Measurements from ENCODE around the gene KIAA0232. TPM values are rescaled to one million over a fixed set of nuclear protein-coding genes. Genes with fewer than 3 reads are reported as not detected.

KIAA0232 gene
- total RNA-seq, 1 experiment from 2014 or later, result 5.5 TPM

DNA sequence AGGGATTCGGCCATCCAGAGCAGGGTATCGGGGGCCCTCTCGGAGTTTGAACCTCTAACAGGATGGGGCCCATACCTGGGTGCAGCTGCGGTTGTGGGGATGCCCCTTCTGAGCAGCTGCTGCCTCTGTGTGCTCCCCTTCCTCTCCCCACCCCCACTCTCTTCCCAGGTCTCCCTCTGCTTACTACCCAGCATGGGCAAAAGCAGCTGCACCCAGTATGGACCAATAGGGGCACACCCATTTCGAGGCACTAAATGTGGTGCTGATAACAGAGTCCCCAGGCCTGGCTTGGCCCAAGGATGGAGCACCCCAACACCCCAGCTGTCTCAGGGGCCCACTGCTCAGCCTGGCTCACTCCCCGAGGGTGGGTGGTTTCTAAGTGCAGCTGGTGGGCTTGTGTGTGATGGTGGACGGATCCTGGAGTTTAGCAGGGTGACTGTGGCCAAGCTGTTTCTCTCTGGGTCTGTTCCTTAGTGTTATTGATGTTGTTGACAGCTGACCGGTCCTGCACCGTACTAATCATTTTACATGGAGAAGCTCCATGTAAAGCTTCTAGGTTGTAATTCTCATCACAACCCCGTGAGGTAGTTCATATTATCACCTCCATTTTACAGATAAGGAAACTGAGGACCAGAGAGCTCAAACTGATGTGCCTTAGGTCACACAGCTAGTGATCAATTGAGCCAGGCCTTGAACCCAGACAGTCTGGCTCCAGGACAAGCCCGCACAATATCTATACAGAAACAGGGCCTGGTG lies 13.1 kb upstream of the KIAA0232 start:
- Histone ChIP-seq H3K9me3 (ENCODE audit: low read length) (no peaks in the 10 kb centered on the region), H3F3A (ENCODE audit: low read length, unreplicated experiment) (no peaks in the 10 kb centered on the region), H3K9me2 (replicated peaks; ENCODE audit: low read length) (no peaks in the 10 kb centered on the region), H3K36me3 (ENCODE audit: low read depth, low read length) (no peaks in the 10 kb centered on the region), H3K79me2 (ENCODE audit: low read length) (no peaks in the 10 kb centered on the region), H4K20me1 (ENCODE audit: low read length) (no peaks in the 10 kb centered on the region), H3K4me1 (ENCODE audit: insufficient read depth, low read length) (peaks cover 34% of the 10 kb centered on the region), H3K4me2 (ENCODE audit: low read length) (no peak overlapping the region), H2AFZ (ENCODE audit: low read length) (no peak overlapping the region), H3K9ac (ENCODE audit: low read length) (no peak overlapping the region), H3K27ac (ENCODE audit: low read length) (no peak overlapping the region), H3K4me3 (ENCODE audit: low read length) (no peak overlapping the region), H3K27me3 (ENCODE audit: low read length) (no peaks in the 10 kb centered on the region)
- ChIA-PET POLR2A (ENCODE audit: unreplicated experiment) (interaction anchor here (0.6 kb wide), 1 partner anchor 414 kb away, joined by 4 read pairs; no protein-coding TSS in a partner anchor), CTCF (no interaction called here)
- intact Hi-C loops (cut with micrococcal nuclease), result no loop called here
- DNase-seq, result no peak
- ATAC-seq, result no peak
- no peak for TF ChIP-seq EZH2 (IDR thresholded peaks at IDR 0.05; ENCODE audit: low read length, unreplicated experiment)
- no peak for TF ChIP-seq EZH2phosphoT487 (IDR thresholded peaks at IDR 0.05; ENCODE audit: borderline replicate concordance, low read length)
- TF ChIP-seq, protein P1, sequence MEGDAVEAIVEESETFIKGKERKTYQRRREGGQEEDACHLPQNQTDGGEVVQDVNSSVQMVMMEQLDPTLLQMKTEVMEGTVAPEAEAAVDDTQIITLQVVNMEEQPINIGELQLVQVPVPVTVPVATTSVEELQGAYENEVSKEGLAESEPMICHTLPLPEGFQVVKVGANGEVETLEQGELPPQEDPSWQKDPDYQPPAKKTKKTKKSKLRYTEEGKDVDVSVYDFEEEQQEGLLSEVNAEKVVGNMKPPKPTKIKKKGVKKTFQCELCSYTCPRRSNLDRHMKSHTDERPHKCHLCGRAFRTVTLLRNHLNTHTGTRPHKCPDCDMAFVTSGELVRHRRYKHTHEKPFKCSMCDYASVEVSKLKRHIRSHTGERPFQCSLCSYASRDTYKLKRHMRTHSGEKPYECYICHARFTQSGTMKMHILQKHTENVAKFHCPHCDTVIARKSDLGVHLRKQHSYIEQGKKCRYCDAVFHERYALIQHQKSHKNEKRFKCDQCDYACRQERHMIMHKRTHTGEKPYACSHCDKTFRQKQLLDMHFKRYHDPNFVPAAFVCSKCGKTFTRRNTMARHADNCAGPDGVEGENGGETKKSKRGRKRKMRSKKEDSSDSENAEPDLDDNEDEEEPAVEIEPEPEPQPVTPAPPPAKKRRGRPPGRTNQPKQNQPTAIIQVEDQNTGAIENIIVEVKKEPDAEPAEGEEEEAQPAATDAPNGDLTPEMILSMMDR (conservative IDR thresholded peaks at IDR 0.05; ENCODE audit: low read depth, low read length), result no peak
- BruUV-seq (replicated peaks), result no TSS peak

DNA sequence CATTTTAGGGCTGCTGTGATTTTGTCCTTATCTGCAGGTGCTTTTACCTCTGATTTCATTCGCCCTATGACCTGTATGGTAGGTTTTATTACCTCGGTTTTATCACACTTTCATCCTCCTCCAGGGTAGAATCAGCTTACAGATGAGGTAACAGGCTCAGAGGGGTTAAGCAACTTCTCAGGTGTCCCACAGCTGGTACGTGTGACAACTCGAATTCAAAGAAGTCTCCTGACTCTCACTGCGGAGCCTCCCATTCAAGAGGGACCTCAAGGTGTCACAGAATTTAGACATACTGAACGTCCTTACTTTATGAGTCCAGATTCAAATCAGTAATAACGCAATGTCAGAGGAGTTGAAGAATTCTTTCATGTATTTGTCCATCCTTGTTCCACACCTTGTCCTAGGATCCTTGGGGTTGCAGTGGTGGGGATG lies 12.5 kb upstream of the KIAA0232 start:
- DNase-seq (no peak), ATAC-seq (no peak)
- Histone ChIP-seq H3K9ac (ENCODE audit: low read length) (no peak overlapping the region), H3K27ac (ENCODE audit: low read length) (no peak overlapping the region), H3K79me2 (ENCODE audit: low read length) (no peaks in the 10 kb centered on the region), H3K36me3 (ENCODE audit: low read depth, low read length) (no peaks in the 10 kb centered on the region), H4K20me1 (ENCODE audit: low read length) (no peaks in the 10 kb centered on the region), H3K4me2 (ENCODE audit: low read length) (no peak overlapping the region), H3K27me3 (ENCODE audit: low read length) (no peaks in the 10 kb centered on the region), H3K4me1 (ENCODE audit: insufficient read depth, low read length) (peaks cover 34% of the 10 kb centered on the region), H3K4me3 (ENCODE audit: low read length) (no peak overlapping the region), H3K9me2 (replicated peaks; ENCODE audit: low read length) (no peaks in the 10 kb centered on the region), H3F3A (ENCODE audit: low read length, unreplicated experiment) (no peaks in the 10 kb centered on the region), H2AFZ (ENCODE audit: low read length) (no peak overlapping the region), H3K9me3 (ENCODE audit: low read length) (no peaks in the 10 kb centered on the region)
- ChIA-PET CTCF (no interaction called here), POLR2A (ENCODE audit: unreplicated experiment) (no interaction called here)
- no TSS peak for BruUV-seq (replicated peaks)
- TF ChIP-seq EZH2 (IDR thresholded peaks at IDR 0.05; ENCODE audit: low read length, unreplicated experiment) (no peak), EZH2phosphoT487 (IDR thresholded peaks at IDR 0.05; ENCODE audit: borderline replicate concordance, low read length) (no peak)
- TF ChIP-seq, protein P1 (conservative IDR thresholded peaks at IDR 0.05; ENCODE audit: low read depth, low read length), result no peak
- intact Hi-C loops (cut with micrococcal nuclease), result no loop called here

DNA sequence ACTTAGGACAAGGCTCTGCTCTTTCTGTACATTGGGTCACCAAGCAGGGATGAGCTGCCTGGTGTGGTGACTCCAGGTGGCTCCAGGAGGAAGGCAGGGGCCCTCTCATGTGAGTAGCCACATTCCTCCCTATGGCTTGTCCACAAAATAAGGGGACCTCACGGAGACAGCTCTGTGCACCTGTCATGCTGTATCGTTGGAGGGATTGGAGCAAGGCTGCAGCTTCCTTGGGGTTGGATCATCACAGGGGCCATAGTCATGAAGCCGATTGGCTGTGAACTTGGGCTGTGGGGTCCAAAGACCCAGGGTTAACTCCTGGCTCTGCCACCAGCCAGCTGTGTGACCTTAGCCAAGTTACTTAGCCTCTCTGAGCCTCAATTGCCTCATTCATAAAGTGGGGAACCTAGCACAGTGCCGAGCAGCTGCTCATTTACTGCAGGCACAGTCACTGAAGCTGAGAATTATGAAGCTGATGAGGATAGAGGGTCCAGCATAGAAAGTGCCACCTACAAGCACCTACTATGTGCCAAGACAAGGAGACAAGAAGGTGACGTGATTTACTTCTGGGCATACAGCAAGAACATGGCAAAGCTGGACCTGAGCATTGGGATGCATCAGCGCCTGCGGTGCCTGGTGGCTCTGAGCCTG lies 11.8 kb upstream of the KIAA0232 start:
- Histone ChIP-seq H3F3A (ENCODE audit: low read length, unreplicated experiment) (no peaks in the 10 kb centered on the region), H3K9me2 (replicated peaks; ENCODE audit: low read length) (no peaks in the 10 kb centered on the region), H3K79me2 (ENCODE audit: low read length) (no peaks in the 10 kb centered on the region), H3K27ac (ENCODE audit: low read length) (no peak overlapping the region), H3K9me3 (ENCODE audit: low read length) (no peaks in the 10 kb centered on the region), H3K4me2 (ENCODE audit: low read length) (no peak overlapping the region), H3K27me3 (ENCODE audit: low read length) (no peaks in the 10 kb centered on the region), H3K4me3 (ENCODE audit: low read length) (no peak overlapping the region), H2AFZ (ENCODE audit: low read length) (no peak overlapping the region), H3K4me1 (ENCODE audit: insufficient read depth, low read length) (peaks cover 34% of the 10 kb centered on the region), H3K36me3 (ENCODE audit: low read depth, low read length) (no peaks in the 10 kb centered on the region), H4K20me1 (ENCODE audit: low read length) (no peaks in the 10 kb centered on the region), H3K9ac (ENCODE audit: low read length) (no peak overlapping the region)
- no peak for ATAC-seq
- TF ChIP-seq, protein P1 (conservative IDR thresholded peaks at IDR 0.05; ENCODE audit: low read depth, low read length), result no peak
- no peak for TF ChIP-seq EZH2phosphoT487 (IDR thresholded peaks at IDR 0.05; ENCODE audit: borderline replicate concordance, low read length)
- TF ChIP-seq EZH2 (IDR thresholded peaks at IDR 0.05; ENCODE audit: low read length, unreplicated experiment), result no peak
- DNase-seq, result no peak
- intact Hi-C loops (cut with micrococcal nuclease), result no loop called here
- POLR2A ChIA-PET (ENCODE audit: unreplicated experiment), result no interaction called here
- BruUV-seq (replicated peaks), result no TSS peak
- CTCF ChIA-PET, result no interaction called here
